Panc1 (cell line): Measurements from ENCODE around the gene RNF19B. TPM values are rescaled to one million over a fixed set of nuclear protein-coding genes. Genes with fewer than 3 reads are reported as not detected.

Experiments
- ATAC-seq: fragments of 200-7000 bp; cut with Tn5 transposase; 2 replicates; pipeline ENCODE4 v1.9.1; 2020; ENCODE audit warnings: mild to moderate bottlenecking, moderate library complexity
- BruUV-seq: library from RNA; stranded (reverse); fragments of 400-500 nt; replicated peaks from 2 replicates; lab custom pipeline; 2021; lab: Mats Ljungman, UMichigan
- CTCF ChIA-PET: fragments of 300-600 bp; sonication (Branson Sonifier 250); formaldehyde crosslinking; loops from one replicate; lab custom pipeline; 2022; ENCODE audit warnings: antibody characterized with exemption; lab: Charles Lee
- POLR2A ChIA-PET: fragments of 300-600 bp; sonication (Branson Sonifier 250); formaldehyde crosslinking; loops from one replicate; lab custom pipeline; 2022; ENCODE audit warnings: antibody characterized with exemption; lab: Charles Lee
- DNase-seq: peaks from one replicate; pipeline ENCODE4 v3.0.0-alpha.2; 2010; ENCODE audit warnings: low read depth, low spot score
- H3K27ac ChIP-seq: 2 replicates; pipeline ENCODE4 v1.5.1; 2011; ENCODE audit warnings: mild to moderate bottlenecking, low read length, inconsistent platforms
- H3K27me3 ChIP-seq: fragments of 200-500 bp; sonication (Bioruptor generic); 2 replicates; pipeline ENCODE4 v1.6.0; 2014; ENCODE audit warnings: low read length, inconsistent platforms; ENCODE audit not compliant: control insufficient read depth, insufficient read depth
- H3K36me3 ChIP-seq: fragments of 200-500 bp; sonication (Bioruptor generic); 2 replicates; pipeline ENCODE4 v1.5.1; 2014; ENCODE audit warnings: inconsistent platforms, mild to moderate bottlenecking, low read length, moderate library complexity; ENCODE audit not compliant: control insufficient read depth, insufficient read depth
- H3K4me1 ChIP-seq: 2 replicates; pipeline ENCODE4 v1.5.1; 2011; ENCODE audit warnings: inconsistent platforms, mild to moderate bottlenecking, low read length, moderate library complexity; ENCODE audit not compliant: control insufficient read depth, insufficient read depth
- H3K4me3 ChIP-seq, 2 experiments: 2 replicates each; pipeline ENCODE4 v1.5.1; 2011 to 2012; ENCODE audit warnings: low read depth in 2 of 2, low read length in 2 of 2, mild to moderate bottlenecking in 2 of 2, inconsistent platforms in 1 of 2, moderate library complexity in 1 of 2
- H3K9me3 ChIP-seq: fragments of 200-500 bp; sonication (Bioruptor generic); 2 replicates; pipeline ENCODE4 v1.5.1; 2014; ENCODE audit warnings: low read depth, mild to moderate bottlenecking, inconsistent platforms, low read length, moderate library complexity; ENCODE audit not compliant: control insufficient read depth, insufficient read depth
- CTCF ChIP-seq: fragments of 450-650 bp; IDR thresholded peaks from 2 replicates; pipeline ENCODE4 v1.5.1; 2017; ENCODE audit warnings: mild to moderate bottlenecking
- POLR2AphosphoS5 ChIP-seq: IDR thresholded peaks from 2 replicates; pipeline ENCODE4 v1.6.1; 2012; ENCODE audit warnings: mild to moderate bottlenecking, low read depth, low read length, moderate library complexity
- REST ChIP-seq, 2 experiments: IDR thresholded peaks; 2 replicates each; pipeline ENCODE4 v1.6.1; 2011 to 2012; ENCODE audit warnings: low read depth in 2 of 2, control low read depth in 1 of 2, low read length in 1 of 2, mild to moderate bottlenecking in 1 of 2, moderate library complexity in 1 of 2; ENCODE audit not compliant: insufficient read depth in 1 of 2
- SIN3A ChIP-seq: IDR thresholded peaks from 2 replicates; pipeline ENCODE4 v1.6.1; 2012; ENCODE audit warnings: low read depth, mild to moderate bottlenecking, low read length, moderate library complexity, borderline replicate concordance; ENCODE audit not compliant: insufficient read depth
- TCF7L2 ChIP-seq: IDR thresholded peaks from 2 replicates; pipeline ENCODE4 v1.6.1; 2011; ENCODE audit warnings: mild to moderate bottlenecking, low read depth, low read length, inconsistent platforms
- in situ Hi-C: cut with HindIII; loops from 2 replicates; pipeline ENCODE4 v1.10.0; 2016; ENCODE audit warnings: low sequenced_read_pairs, low pct_unique_long_range_greater_than_20kb
- intact Hi-C: fragments of 100-400 bp; cut with micrococcal nuclease; formaldehyde crosslinking; loops from one replicate; pipeline ENCODE4 v1.10.0; 2022; ENCODE audit not compliant: unreplicated experiment
- total RNA-seq: library from RNA; stranded (reverse); gene quantifications from one replicate; pipeline ENCODE4 v1.2.1, GENCODE V29; 2021; ENCODE audit not compliant: unreplicated experiment

Gene RNF19B
- total RNA-seq, 1 experiment from 2014 or later: 29.1 TPM

DNA sequence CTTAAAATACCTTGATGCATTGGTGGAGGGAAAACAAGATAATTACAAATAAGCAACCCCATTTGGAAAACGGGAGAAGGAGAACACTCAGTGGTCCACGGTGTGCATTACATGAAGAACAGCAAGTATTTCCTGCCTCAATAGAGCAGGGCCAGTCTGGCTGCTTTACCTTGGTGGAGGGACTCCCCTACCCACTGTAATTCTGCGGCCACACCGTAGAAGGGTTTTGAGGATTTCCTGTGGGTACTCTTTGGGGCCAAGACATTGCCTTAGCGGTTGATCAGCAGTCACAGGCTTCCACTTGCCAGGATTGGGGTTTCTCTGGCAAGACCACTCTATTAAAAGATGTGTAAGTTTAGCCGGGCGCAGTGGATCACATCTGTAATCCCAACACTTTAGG, 47.1 kb downstream of the RNF19B start:
- no peak overlapping the region for H3K27ac ChIP-seq
- ATAC-seq (no peak), DNase-seq (no peak)
- POLR2A ChIA-PET: no interaction called here
- no peaks in the 10 kb centered on the region for H3K36me3 ChIP-seq
- in situ Hi-C loops (no loop called here), intact Hi-C loops (no loop called here)
- no peak overlapping the region for H3K4me3 ChIP-seq
- no TSS peak for BruUV-seq
- CTCF ChIA-PET: no interaction called here
- H3K9me3 ChIP-seq: no peaks in the 10 kb centered on the region
- TF ChIP-seq POLR2AphosphoS5: no peak
- TF ChIP-seq TCF7L2: no peak
- TF ChIP-seq SIN3A: no peak
- TF ChIP-seq REST (IDR thresholded peaks at IDR 0.05; ENCODE audit: insufficient read depth in 1 of 2, low read depth in 2 of 2, low read length in 1 of 2): no peak
- no peaks in the 10 kb centered on the region for H3K27me3 ChIP-seq
- no peaks in the 10 kb centered on the region for H3K4me1 ChIP-seq

- ChIA-PET POLR2A (no interaction called here), CTCF (no interaction called here)
- BruUV-seq: no TSS peak
- no peak overlapping the region for H3K4me3 ChIP-seq
- no peaks in the 10 kb centered on the region for H3K4me1 ChIP-seq
- TF ChIP-seq TCF7L2 (no peak), REST (IDR thresholded peaks at IDR 0.05; ENCODE audit: insufficient read depth in 1 of 2, low read depth in 2 of 2, low read length in 1 of 2) (no peak), POLR2AphosphoS5 (no peak), CTCF (no peak), SIN3A (no peak)
- H3K9me3 ChIP-seq: no peaks in the 10 kb centered on the region
- DNase-seq (no peak), ATAC-seq (no peak)
- no peaks in the 10 kb centered on the region for H3K27me3 ChIP-seq
- H3K36me3 ChIP-seq: no peaks in the 10 kb centered on the region
- no peak overlapping the region for H3K27ac ChIP-seq
- in situ Hi-C loops (no loop called here), intact Hi-C loops (no loop called here)
Measured at GRCh38 chr1:32915766-32916706, 48.6 kb downstream of the RNF19B start.
